Gastrocnemius medialis (tissue), 4 donors: ENCODE measurements around the gene ATG4B. TPM values are rescaled to one million over a fixed set of nuclear protein-coding genes. Genes with fewer than 3 reads are reported as not detected.

Source experiments
- ATAC-seq, 2 donors: fragments of 150-250 bp; one replicate each; pipeline ENCODE4 v1.9.1; 2016
- DNase-seq, 2 donors: peaks; one replicate each; pipeline ENCODE4 v3.0.0-alpha.2; 2019
- H3K27ac ChIP-seq, 4 donors: fragments of 200-600 bp; sonication (generic); 1 replicate in 1 of 4; 2 replicates in 3 of 4; pipeline ENCODE4 v1.5.1; 2016 to 2018; ENCODE audit warnings: mild to moderate bottlenecking in 2 of 4, moderate library complexity in 1 of 4
- H3K27me3 ChIP-seq, 3 donors: fragments of 200-600 bp; sonication (generic) in 2 of 3; 1 replicate in 1 of 3; 2 replicates in 2 of 3; pipeline versions ENCODE4 v1.5.1 to v1.6.0; 2016 to 2019; ENCODE audit warnings: mild to moderate bottlenecking in 1 of 3, moderate library complexity in 1 of 3
- H3K36me3 ChIP-seq, 2 donors: fragments of 200-600 bp; sonication (generic) in 1 of 2; one replicate each; pipeline ENCODE4 v1.5.1; 2017 to 2018
- H3K4me1 ChIP-seq, 2 donors: fragments of 200-600 bp; sonication (generic) in 1 of 2; one replicate each; pipeline ENCODE4 v1.5.1; 2016 to 2017; ENCODE audit warnings: mild to moderate bottlenecking in 2 of 2
- H3K4me3 ChIP-seq, 4 donors: fragments of 200-600 bp; sonication (generic) in 3 of 4; 1 replicate in 1 of 4; 2 replicates in 3 of 4; pipeline ENCODE4 v1.5.1; 2016 to 2019; ENCODE audit warnings: mild to moderate bottlenecking in 2 of 4
- H3K9me3 ChIP-seq, 3 donors: fragments of 200-600 bp; sonication (generic) in 2 of 3; 1 replicate in 1 of 3; 2 replicates in 2 of 3; pipeline ENCODE4 v1.5.1; 2016 to 2019
- CTCF ChIP-seq, 5 experiments: fragments of 450-650 bp in 3 of 5; fragments of 200-600 bp in 2 of 5; sonication (generic) in 2 of 5; IDR thresholded peaks in 4 of 5; conservative IDR thresholded peaks in 1 of 5; 1 replicate in 4 of 5; 2 replicates in 1 of 5; pipeline ENCODE4 v1.5.1; 2016 to 2019; ENCODE audit warnings: antibody characterized with exemption in 5 of 5, mild to moderate bottlenecking in 3 of 5, moderate library complexity in 3 of 5
- POLR2A ChIP-seq, 2 donors: fragments of 450-650 bp; IDR thresholded peaks; one replicate each; pipeline ENCODE4 v1.6.1; 2017; ENCODE audit warnings: antibody characterized with exemption in 2 of 2, mild to moderate bottlenecking in 2 of 2, moderate library complexity in 2 of 2
- in situ Hi-C, 4 donors: fragments of 200-750 bp; cut with MboI; loops; one replicate each; pipeline versions ENCODE4 v1.15.0 to v1.8.0; 2017; ENCODE audit warnings: low sequenced_read_pairs in 4 of 4
- intact Hi-C: fragments of 100-400 bp; cut with DNase I; formaldehyde crosslinking; loops from one replicate; pipeline ENCODE4 v1.15.1; 2023; ENCODE audit warnings: low total_unique reads
- total RNA-seq, 4 donors: library from RNA; depleted of rRNA; stranded (reverse); fragments of >200 nt; gene quantifications; one replicate each; pipeline versions ENCODE4 v1.1.0 to v1.2.3, GENCODE V29; 2016

The ATG4B gene
- total RNA-seq, 4 donors from 2014 or later = 32.0 to 57.5 (median 49.8) TPM

GRCh38 chr2:241616168-241617125, 21.0 kb upstream of the ATG4B start:
- TF ChIP-seq CTCF (IDR thresholded peaks at IDR 0.05 in 4 of 5, conservative IDR thresholded peaks at IDR 0.05 in 1 of 5) (no peak), POLR2A (IDR thresholded peaks at IDR 0.05) (no peak)
- in situ Hi-C loops (no loop called here), intact Hi-C loops (loop anchor here (2.0 kb wide), 1 partner anchor 20 kb away; the partner anchor contains the start of genes ATG4B and THAP4)
- H3K9me3 ChIP-seq = no peaks in the 10 kb centered on the region
- H3K27ac ChIP-seq = peak overlapping the region; percentile 24 to 75 (median 74)
- H3K4me3 ChIP-seq = peak overlapping the region; percentile 44 to 55 (median 49)
- H3K36me3 ChIP-seq = no peaks in the 10 kb centered on the region
- H3K4me1 ChIP-seq = peaks cover 21 to 29% of the 10 kb centered on the region in 2 donors
- no peaks in the 10 kb centered on the region for H3K27me3 ChIP-seq
- DNase-seq = no peak
- peak in 1 of 2 donors; percentile 14 for ATAC-seq

GRCh38 chr2:241617431-241618154, 19.9 kb upstream of the ATG4B start:
- Histone ChIP-seq H3K4me3 (peak overlapping the region; percentile 44 to 55 (median 49)), H3K9me3 (no peaks in the 10 kb centered on the region), H3K36me3 (no peaks in the 10 kb centered on the region), H3K27me3 (no peaks in the 10 kb centered on the region), H3K4me1 (peaks cover 14 to 22% of the 10 kb centered on the region in 2 donors), H3K27ac (peak overlapping the region; percentile 24 to 75 (median 74))
- intact Hi-C loops = loop anchor here (2.0 kb wide), 1 partner anchor 19 kb away; the partner anchor contains the start of genes ATG4B and THAP4
- ATAC-seq (peak; percentile 59 to 81), DNase-seq (no peak)
- in situ Hi-C loops = no loop called here
- no peak for TF ChIP-seq POLR2A (IDR thresholded peaks at IDR 0.05)
- no peak for TF ChIP-seq CTCF (IDR thresholded peaks at IDR 0.05 in 4 of 5, conservative IDR thresholded peaks at IDR 0.05 in 1 of 5)

GRCh38 chr2:241618296-241618805, 19.1 kb upstream of the ATG4B start:
- peak overlapping the region in 3 of 4 donors; percentile 74 to 75 (median 74) for H3K27ac ChIP-seq
- H3K4me1 ChIP-seq = peaks cover 14 to 21% of the 10 kb centered on the region in 2 donors
- intact Hi-C loops (no loop called here), in situ Hi-C loops (no loop called here)
- H3K36me3 ChIP-seq = no peaks in the 10 kb centered on the region
- no peaks in the 10 kb centered on the region for H3K9me3 ChIP-seq
- peak overlapping the region in 2 of 4 donors; percentile 48 to 50 for H3K4me3 ChIP-seq
- ATAC-seq = no peak
- TF ChIP-seq POLR2A (IDR thresholded peaks at IDR 0.05) = no peak
- TF ChIP-seq CTCF (IDR thresholded peaks at IDR 0.05 in 4 of 5, conservative IDR thresholded peaks at IDR 0.05 in 1 of 5) = no peak
- H3K27me3 ChIP-seq = no peaks in the 10 kb centered on the region
- DNase-seq = no peak

- Histone ChIP-seq H3K4me1 (peaks cover 14 to 21% of the 10 kb centered on the region in 2 donors), H3K36me3 (no peaks in the 10 kb centered on the region), H3K27ac (peak overlapping the region in 3 of 4 donors; percentile 74 to 75 (median 74)), H3K4me3 (no peak overlapping the region), H3K9me3 (no peaks in the 10 kb centered on the region), H3K27me3 (no peaks in the 10 kb centered on the region)
- intact Hi-C loops (no loop called here), in situ Hi-C loops (no loop called here)
- TF ChIP-seq CTCF (IDR thresholded peaks at IDR 0.05 in 4 of 5, conservative IDR thresholded peaks at IDR 0.05 in 1 of 5) = no peak
- TF ChIP-seq POLR2A (IDR thresholded peaks at IDR 0.05) = no peak
- ATAC-seq (no peak), DNase-seq (no peak)
Observed at GRCh38 chr2:241618829-241619228, 18.7 kb upstream of the ATG4B start.
